ENCODE measurements around the gene RAD51AP2. TPM values are rescaled to one million over a fixed set of nuclear protein-coding genes. Genes with fewer than 3 reads are reported as not detected.

Gene RAD51AP2
- total and polyA plus RNA-seq, 2 of the 13 experiments (the other 11 are each of a cell fraction or from before 2014, with no cell fraction given): 0.11 to 0.12 TPM

DNA sequence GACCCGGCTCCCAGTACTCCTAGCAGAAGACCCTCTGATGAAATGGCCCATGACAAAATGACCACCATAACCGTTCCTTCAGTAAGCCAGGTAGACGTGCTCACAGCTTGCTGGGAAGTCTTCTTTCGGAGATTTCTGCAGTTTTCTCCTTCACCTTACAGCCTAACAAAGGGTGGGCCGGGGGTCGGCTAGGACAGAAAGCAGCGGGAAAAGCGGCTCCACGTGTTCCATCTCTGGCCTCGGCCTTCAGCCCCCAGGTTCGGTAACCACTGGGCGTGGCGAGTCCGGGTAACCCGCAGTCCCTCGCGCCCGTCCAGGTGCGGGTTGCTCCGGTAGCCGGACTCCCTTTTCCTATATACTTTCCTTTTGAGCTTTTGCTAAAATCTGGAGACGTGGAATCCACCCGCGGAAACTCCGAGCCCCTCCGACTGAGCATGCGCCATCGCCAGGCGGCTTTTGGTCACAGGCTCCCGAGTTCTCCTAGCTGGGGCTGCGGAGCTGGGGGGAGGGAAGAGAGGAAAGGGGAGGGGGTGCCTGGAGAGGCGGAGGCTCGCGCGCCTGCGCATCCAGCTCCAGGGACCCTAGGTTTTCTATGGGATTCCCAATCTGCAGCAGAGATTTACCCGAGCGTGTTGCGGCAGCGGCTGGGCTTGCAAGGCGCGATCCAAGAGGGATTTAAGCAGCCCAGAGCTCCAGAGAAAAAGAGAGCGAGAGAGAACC, 22.0 kb upstream of the RAD51AP2 start, which contains the start of gene VSNL1 (continued):
- TF ChIP-seq, protein P1, sequence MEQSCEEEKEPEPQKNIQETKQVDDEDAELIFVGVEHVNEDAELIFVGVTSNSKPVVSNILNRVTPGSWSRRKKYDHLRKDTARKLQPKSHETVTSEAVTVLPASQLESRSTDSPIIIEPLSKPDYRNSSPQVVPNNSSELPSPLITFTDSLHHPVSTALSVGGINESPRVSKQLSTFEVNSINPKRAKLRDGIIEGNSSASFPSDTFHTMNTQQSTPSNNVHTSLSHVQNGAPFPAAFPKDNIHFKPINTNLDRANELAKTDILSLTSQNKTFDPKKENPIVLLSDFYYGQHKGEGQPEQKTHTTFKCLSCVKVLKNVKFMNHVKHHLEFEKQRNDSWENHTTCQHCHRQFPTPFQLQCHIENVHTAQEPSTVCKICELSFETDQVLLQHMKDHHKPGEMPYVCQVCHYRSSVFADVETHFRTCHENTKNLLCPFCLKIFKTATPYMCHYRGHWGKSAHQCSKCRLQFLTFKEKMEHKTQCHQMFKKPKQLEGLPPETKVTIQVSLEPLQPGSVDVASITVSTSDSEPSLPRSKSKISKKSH (CRISPR knock-in tag; IDR thresholded peaks at IDR 0.05; ENCODE audit: borderline replicate concordance): no peak; the same call in 1 of the 2 replicates
- TF ChIP-seq, protein P2, sequence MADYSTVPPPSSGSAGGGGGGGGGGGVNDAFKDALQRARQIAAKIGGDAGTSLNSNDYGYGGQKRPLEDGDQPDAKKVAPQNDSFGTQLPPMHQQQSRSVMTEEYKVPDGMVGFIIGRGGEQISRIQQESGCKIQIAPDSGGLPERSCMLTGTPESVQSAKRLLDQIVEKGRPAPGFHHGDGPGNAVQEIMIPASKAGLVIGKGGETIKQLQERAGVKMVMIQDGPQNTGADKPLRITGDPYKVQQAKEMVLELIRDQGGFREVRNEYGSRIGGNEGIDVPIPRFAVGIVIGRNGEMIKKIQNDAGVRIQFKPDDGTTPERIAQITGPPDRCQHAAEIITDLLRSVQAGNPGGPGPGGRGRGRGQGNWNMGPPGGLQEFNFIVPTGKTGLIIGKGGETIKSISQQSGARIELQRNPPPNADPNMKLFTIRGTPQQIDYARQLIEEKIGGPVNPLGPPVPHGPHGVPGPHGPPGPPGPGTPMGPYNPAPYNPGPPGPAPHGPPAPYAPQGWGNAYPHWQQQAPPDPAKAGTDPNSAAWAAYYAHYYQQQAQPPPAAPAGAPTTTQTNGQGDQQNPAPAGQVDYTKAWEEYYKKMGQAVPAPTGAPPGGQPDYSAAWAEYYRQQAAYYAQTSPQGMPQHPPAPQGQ (CRISPR knock-in tag; IDR thresholded peaks at IDR 0.05; ENCODE audit: borderline replicate concordance): no peak
- peak; percentile 74 for TF ChIP-seq TAF15 (IDR thresholded peaks at IDR 0.05; ENCODE audit: low read depth, low read length, poor library complexity, severe bottlenecking)
- TF ChIP-seq, protein P3, sequence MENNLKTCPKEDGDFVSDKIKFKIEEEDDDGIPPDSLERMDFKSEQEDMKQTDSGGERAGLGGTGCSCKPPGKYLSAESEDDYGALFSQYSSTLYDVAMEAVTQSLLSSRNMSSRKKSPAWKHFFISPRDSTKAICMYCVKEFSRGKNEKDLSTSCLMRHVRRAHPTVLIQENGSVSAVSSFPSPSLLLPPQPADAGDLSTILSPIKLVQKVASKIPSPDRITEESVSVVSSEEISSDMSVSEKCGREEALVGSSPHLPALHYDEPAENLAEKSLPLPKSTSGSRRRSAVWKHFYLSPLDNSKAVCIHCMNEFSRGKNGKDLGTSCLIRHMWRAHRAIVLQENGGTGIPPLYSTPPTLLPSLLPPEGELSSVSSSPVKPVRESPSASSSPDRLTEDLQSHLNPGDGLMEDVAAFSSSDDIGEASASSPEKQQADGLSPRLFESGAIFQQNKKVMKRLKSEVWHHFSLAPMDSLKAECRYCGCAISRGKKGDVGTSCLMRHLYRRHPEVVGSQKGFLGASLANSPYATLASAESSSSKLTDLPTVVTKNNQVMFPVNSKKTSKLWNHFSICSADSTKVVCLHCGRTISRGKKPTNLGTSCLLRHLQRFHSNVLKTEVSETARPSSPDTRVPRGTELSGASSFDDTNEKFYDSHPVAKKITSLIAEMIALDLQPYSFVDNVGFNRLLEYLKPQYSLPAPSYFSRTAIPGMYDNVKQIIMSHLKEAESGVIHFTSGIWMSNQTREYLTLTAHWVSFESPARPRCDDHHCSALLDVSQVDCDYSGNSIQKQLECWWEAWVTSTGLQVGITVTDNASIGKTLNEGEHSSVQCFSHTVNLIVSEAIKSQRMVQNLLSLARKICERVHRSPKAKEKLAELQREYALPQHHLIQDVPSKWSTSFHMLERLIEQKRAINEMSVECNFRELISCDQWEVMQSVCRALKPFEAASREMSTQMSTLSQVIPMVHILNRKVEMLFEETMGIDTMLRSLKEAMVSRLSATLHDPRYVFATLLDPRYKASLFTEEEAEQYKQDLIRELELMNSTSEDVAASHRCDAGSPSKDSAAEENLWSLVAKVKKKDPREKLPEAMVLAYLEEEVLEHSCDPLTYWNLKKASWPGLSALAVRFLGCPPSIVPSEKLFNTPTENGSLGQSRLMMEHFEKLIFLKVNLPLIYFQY (CRISPR knock-in tag; IDR thresholded peaks at IDR 0.05; ENCODE audit: borderline replicate concordance): peak; percentile 72; the same call in 1 of the 2 replicates
- peak; percentile 92; the same call in 1 of the 2 replicates for TF ChIP-seq ZNF124 (CRISPR knock-in tag; IDR thresholded peaks at IDR 0.05)
- TF ChIP-seq NR2C2 (CRISPR knock-in tag; IDR thresholded peaks at IDR 0.05; ENCODE audit: borderline replicate concordance): peak; percentile 46
- TF ChIP-seq ATF7 (IDR thresholded peaks at IDR 0.05): no peak
- TF ChIP-seq ATF7 (CRISPR knock-in tag; IDR thresholded peaks at IDR 0.05): peak; percentile 62; the same call in 1 of the 2 replicates
- TF ChIP-seq, protein P4, sequence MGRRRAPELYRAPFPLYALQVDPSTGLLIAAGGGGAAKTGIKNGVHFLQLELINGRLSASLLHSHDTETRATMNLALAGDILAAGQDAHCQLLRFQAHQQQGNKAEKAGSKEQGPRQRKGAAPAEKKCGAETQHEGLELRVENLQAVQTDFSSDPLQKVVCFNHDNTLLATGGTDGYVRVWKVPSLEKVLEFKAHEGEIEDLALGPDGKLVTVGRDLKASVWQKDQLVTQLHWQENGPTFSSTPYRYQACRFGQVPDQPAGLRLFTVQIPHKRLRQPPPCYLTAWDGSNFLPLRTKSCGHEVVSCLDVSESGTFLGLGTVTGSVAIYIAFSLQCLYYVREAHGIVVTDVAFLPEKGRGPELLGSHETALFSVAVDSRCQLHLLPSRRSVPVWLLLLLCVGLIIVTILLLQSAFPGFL (CRISPR knock-in tag; IDR thresholded peaks at IDR 0.05): no peak
- peak; percentile 92 for TF ChIP-seq HOXA5 (CRISPR knock-in tag; IDR thresholded peaks at IDR 0.05)
- TF ChIP-seq IKZF4 (CRISPR knock-in tag; IDR thresholded peaks at IDR 0.05; ENCODE audit: borderline replicate concordance, low read depth, not compliant biosample characterization): peak; percentile 87
- TF ChIP-seq, protein P5, sequence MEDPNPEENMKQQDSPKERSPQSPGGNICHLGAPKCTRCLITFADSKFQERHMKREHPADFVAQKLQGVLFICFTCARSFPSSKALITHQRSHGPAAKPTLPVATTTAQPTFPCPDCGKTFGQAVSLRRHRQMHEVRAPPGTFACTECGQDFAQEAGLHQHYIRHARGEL (CRISPR knock-in tag; IDR thresholded peaks at IDR 0.05): 0 out of 2 replicates have a peak, but pooled peaks have one; percentile 17
- TF ChIP-seq, protein P6, sequence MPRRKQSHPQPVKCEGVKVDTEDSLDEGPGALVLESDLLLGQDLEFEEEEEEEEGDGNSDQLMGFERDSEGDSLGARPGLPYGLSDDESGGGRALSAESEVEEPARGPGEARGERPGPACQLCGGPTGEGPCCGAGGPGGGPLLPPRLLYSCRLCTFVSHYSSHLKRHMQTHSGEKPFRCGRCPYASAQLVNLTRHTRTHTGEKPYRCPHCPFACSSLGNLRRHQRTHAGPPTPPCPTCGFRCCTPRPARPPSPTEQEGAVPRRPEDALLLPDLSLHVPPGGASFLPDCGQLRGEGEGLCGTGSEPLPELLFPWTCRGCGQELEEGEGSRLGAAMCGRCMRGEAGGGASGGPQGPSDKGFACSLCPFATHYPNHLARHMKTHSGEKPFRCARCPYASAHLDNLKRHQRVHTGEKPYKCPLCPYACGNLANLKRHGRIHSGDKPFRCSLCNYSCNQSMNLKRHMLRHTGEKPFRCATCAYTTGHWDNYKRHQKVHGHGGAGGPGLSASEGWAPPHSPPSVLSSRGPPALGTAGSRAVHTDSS (CRISPR knock-in tag; conservative IDR thresholded peaks at IDR 0.05): no peak
- peak; percentile 42; the same call in 1 of the 2 replicates for TF ChIP-seq NCOR1 (IDR thresholded peaks at IDR 0.05; ENCODE audit: borderline replicate concordance, low read length)
- TF ChIP-seq, protein P7, sequence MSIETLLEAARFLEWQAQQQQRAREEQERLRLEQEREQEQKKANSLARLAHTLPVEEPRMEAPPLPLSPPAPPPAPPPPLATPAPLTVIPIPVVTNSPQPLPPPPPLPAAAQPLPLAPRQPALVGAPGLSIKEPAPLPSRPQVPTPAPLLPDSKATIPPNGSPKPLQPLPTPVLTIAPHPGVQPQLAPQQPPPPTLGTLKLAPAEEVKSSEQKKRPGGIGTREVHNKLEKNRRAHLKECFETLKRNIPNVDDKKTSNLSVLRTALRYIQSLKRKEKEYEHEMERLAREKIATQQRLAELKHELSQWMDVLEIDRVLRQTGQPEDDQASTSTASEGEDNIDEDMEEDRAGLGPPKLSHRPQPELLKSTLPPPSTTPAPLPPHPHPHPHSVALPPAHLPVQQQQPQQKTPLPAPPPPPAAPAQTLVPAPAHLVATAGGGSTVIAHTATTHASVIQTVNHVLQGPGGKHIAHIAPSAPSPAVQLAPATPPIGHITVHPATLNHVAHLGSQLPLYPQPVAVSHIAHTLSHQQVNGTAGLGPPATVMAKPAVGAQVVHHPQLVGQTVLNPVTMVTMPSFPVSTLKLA (IDR thresholded peaks at IDR 0.05): no peak; the same call in 1 of the 2 replicates

Measured in HepG2 (cell line).